Activated CD4-positive, alpha-beta T cell treated with anti-CD3 and anti-CD28 coated beads for 24 hours (primary cell): ENCODE data around the gene TRIM39.
"Not testable (repeated sequence)": the region's sequence is repeated elsewhere in the genome, so short reads cannot be mapped to it uniquely, and the experiment has no call there.

Source experiments
- DNase-seq, 2 donors: peaks; one replicate each; pipeline ENCODE4 v3.0.0-alpha.2; 2020; ENCODE audit warnings: low read depth in 2 of 2

The TRIM39 gene

DNA sequence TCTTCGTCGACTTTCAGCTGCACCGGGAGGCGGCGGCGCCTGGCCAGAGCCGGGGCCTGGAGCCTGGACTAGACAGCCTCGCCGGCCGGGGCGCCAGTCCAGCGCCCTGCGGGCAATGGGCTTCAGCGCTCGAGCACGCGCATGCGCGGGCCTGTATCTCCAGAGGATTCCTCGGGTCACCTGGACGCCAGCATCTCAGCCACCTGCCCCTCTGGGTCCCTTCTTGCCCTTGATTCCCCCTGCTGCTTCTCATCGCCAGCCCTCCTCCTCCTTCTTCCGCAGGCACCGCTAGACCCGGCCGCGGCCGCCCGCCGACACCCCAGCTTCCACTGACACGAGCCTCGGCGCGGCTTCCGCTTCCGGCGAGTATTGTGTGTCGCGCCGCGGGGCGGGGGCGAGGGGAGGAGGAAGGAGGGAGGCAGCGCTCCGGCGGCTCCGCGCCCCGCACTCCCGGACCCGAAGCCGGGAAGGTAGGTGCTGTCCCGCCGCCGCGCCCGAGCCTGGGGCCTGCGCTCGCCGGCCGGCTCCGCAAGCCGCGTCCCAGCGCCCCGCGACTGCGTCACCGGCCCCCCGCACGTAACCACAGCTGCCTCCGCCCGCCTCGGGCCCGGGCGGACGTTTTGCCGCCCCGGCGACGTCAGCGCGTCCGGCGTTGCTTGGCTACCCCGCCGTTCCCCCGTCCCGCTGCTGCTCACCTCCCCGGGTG is at the start of gene TRIM39:
TSS of gene TRIM39 (plus strand) at position 402 of the 706 bp plus-strand sequence. CDS start 2,391 bp downstream, outside the sequence.
- DNase-seq: peak; percentile 72

GRCh38 chr6:30280988-30281387 is 45.7 kb upstream of the TRIM39 start:
- not testable (repeated sequence) for DNase-seq

- DNase-seq: no peak
These were observed 44.2 kb upstream of the TRIM39 start for GRCh38 chr6:30282522-30282921.

- no peak for DNase-seq
These were observed 43.0 kb upstream of the TRIM39 start for GRCh38 chr6:30283761-30284160.

DNA sequence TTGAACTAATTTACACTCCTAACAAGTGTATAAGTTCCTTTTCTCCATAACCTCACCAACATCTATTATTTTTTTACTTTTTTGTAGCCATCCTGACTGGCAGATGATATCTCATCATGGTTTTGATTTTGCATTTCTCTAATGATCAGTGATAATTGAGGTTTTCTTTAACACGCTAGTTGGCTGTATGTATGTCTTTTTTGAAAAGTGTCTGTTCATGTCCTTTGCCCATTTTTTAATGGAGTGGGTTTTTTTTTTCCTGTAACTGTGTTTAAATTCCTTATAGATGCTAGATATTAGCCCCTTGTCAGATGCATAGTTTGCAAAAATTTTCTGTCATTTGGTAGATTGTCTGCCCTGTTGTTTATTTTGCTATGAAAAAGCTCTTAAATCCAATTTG is 39.6 kb upstream of the TRIM39 start:
- no peak for DNase-seq

GRCh38 chr6:30295837-30296236 is 30.9 kb upstream of the TRIM39 start:
- no peak for DNase-seq

GRCh38 chr6:30304002-30304401 is 22.7 kb upstream of the TRIM39 start:
- DNase-seq: no peak

- DNase-seq: no peak
These were observed 15.6 kb upstream of the TRIM39 start for GRCh38 chr6:30311101-30311500.

DNA sequence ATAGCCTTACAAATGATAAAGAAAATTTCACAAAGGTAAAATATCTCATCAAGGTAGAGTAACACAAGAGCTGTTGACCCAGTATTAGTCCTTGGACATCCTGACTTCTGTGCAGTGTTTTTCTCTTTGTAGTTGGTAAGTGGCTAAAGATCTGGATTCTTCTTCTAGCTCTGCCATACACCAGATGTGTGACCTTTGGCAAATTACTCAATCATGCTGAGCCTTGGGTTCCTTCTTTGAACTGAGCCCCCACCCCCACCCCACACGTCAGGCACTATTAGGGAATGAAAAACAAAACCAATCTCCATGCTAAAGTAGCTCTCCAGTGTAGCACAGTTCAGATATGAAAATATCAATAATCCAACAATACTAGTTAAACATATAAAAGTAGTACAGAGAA is 15.1 kb upstream of the TRIM39 start:
- no peak for DNase-seq

DNA sequence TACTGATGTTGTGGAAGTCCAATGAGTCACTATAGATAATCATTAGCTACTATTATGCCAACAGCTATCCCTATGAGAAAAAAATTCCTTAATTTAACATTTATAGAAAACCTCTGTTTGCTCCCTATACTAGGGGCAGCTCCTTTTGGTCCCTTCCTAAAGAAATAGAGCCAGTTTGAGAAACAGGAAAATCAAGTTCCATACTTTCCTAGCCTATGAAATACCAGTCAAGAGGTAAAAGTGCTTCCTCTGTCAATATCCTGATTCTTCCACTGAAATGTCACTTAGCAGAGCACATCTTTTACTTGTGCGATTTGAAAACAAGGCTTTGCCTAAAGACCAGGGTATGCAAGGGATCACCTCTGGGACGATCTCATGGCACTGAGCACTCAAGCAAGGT is 14.5 kb upstream of the TRIM39 start:
- DNase-seq: no peak

GRCh38 chr6:30312676-30313321 is 13.9 kb upstream of the TRIM39 start:
- DNase-seq: no peak

DNA sequence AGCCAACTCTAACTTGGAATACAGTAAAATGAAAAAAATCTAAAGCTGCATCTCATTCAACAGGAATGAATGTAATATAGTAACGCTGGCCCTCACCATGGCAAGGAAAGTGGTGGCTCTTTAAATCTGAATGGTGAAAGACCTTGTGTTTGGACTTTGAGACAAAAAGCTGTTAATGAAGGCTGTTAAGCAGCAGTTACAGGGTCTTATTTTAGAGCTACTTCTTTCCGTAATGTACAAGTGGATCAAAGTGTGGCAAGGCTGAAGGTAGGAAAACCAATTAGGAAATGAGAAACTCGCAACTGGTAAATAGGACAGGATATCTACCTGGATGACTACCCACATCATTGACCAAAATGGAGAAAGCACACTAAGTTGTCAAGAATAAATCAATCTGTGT is 11.6 kb upstream of the TRIM39 start:
- no peak for DNase-seq

- DNase-seq: no peak
These were observed 8.7 kb upstream of the TRIM39 start for GRCh38 chr6:30317913-30318589.

- DNase-seq: no peak
These were observed 7.4 kb upstream of the TRIM39 start for GRCh38 chr6:30319146-30319835.

GRCh38 chr6:30321692-30322388 is 4.9 kb upstream of the TRIM39 start:
- no peak for DNase-seq

DNA sequence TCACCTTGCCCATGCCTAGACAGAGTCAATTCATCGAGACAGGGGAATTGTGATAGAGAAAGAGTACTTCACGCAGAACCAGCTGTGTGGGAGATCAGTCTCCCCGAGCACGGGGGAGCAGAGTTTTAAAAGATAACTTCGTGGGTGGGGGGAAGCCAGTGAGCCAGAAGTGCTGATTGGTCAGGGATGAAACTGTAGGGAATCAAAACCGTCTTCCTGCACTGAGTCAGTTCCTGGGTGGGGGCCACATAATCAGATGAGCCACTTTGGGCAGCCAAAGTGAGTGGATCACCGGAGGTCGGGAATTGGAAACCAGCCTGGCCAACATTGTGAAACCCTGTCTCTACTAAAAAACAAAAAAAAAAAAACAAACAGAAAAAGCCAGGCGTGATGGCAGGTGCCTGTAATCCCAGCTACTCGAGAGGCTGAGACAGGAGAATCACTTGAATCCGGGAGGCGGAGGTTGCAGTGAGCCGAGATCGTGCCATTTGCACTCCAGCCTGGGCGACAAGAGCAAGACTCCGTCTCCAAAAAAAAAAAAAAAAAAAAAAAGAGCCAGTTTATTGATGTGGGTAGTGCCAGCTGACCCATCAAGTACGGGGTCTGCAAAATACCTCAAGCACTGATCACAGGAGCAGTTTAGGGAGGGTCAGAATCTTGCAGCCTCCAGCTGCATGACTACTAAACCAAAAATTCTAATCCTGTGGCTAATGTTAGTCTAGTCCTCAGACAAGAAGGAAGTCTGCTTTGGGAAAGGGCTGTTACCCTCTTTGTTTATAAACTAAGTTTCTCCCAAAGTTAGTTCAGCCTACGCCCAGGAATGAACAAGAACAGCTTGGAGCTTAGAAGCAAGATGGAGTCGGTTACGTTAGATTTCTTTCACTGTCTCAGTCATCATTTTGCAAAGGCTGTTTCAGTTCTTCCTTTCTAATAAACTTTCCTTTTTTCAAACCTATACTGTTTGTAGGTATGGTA is 3.9 kb upstream of the TRIM39 start:
- no peak for DNase-seq

- no peak for DNase-seq
These were observed 2.9 kb upstream of the TRIM39 start for GRCh38 chr6:30323806-30324205.

DNA sequence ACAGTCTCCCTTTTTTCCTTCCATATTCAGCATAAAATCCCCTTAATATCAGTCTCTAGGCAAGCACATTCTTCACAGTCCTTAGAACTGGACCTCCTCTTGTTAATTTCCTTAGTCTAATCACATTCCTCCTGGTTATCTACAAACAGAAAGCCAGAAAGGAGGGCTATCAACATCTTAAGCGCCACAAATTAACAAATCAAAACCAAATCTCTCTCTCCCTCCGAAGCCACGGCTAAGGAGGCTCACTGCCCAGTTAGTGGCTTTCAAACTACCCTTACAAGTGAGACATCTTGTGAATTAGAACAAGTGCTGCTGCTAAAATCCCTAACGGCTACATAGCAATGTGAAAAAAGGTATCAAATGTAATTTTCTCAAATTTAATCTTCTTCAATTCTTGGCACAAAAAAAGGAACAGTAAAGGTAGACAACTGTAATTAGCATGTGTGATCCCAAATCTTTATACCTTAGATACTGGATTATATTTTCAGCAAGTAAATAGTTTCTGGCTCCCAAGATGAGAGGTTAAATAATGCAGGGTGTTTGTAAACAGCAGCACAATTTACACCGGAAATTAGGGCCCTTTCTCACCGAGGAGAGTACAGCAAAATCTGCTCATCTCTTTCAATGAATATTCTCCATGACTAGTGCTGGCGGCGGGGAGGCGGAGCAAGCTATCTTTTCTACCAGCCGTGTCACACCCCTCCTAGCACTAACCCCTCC is 1.4 kb upstream of the TRIM39 start:
- peak; percentile 79 to 84 for DNase-seq

DNA sequence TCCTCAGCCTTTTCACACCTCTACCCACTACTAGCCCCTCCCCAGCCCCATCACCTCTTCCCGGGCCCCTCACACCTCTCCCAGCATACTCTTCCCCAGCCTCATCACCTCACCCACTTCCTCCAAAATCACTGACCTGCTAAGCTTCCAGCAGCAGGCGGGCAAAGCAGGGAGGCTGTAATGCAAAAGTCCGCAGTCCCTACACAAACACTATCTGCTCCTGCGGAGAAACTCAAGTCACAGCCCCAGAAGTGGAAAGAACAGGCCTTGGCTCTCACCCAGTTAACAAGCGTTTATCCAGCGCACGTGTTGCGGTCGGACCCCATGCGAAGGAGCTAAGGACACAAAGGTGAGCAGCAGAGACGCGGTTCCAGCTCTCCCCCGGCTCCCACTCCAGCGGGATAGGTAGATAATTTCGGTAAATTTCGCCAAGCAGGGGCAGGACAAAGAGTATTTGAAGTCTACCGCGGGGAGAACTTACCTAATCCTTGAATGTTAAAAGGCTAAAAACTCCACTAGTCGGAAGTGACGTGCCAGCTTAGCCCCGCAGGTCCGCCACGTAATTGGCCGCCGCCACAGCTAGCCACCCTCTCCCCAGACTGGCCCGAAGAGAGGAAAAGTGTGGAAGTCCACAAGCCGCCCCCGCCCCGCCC is 728 bp upstream of the TRIM39 start:
- peak; percentile 55 to 58 for DNase-seq
